HEK293 (cell line): Measurements from ENCODE around the gene CHAC1.

Experiments
- HOXA7 ChIP-seq: sonication (generic); formaldehyde crosslinking; IDR thresholded peaks from 2 replicates; pipeline ENCODE4 v1.8.1; 2022; ENCODE audit warnings: missing genetic modification reagents, borderline replicate concordance
- MEIS1 ChIP-seq: sonication (generic); formaldehyde crosslinking; IDR thresholded peaks from 2 replicates; pipeline ENCODE4 v1.8.1; 2022; ENCODE audit warnings: missing genetic modification reagents, mild to moderate bottlenecking, borderline replicate concordance
- PATZ1 ChIP-seq: fragments of 450-650 bp; formaldehyde crosslinking; IDR thresholded peaks from 2 replicates; pipeline ENCODE4 v1.5.1; 2016; ENCODE audit warnings: missing biosample characterization, missing genetic modification characterization
- ZNF24 ChIP-seq: fragments of 450-650 bp; formaldehyde crosslinking; IDR thresholded peaks from 2 replicates; pipeline ENCODE4 v1.5.1; 2016; ENCODE audit warnings: missing biosample characterization, missing genetic modification characterization
- ZNF623 ChIP-seq: fragments of 450-650 bp; formaldehyde crosslinking; IDR thresholded peaks from 2 replicates; pipeline ENCODE4 v1.5.1; 2016; ENCODE audit warnings: missing biosample characterization, missing genetic modification characterization
- TF ChIP-seq, protein P1 (sequence below): fragments of 450-650 bp; formaldehyde crosslinking; IDR thresholded peaks from 2 replicates; pipeline ENCODE4 v1.5.1; 2016; ENCODE audit warnings: missing biosample characterization, missing genetic modification characterization

- TF ChIP-seq HOXA7 (CRISPR knock-in tag) (no peak), PATZ1 (no peak), ZNF24 (tag by site-specific recombination) (no peak), MEIS1 (CRISPR knock-in tag) (no peak), ZNF623 (tag by site-specific recombination) (no peak)
- TF ChIP-seq, protein P1, sequence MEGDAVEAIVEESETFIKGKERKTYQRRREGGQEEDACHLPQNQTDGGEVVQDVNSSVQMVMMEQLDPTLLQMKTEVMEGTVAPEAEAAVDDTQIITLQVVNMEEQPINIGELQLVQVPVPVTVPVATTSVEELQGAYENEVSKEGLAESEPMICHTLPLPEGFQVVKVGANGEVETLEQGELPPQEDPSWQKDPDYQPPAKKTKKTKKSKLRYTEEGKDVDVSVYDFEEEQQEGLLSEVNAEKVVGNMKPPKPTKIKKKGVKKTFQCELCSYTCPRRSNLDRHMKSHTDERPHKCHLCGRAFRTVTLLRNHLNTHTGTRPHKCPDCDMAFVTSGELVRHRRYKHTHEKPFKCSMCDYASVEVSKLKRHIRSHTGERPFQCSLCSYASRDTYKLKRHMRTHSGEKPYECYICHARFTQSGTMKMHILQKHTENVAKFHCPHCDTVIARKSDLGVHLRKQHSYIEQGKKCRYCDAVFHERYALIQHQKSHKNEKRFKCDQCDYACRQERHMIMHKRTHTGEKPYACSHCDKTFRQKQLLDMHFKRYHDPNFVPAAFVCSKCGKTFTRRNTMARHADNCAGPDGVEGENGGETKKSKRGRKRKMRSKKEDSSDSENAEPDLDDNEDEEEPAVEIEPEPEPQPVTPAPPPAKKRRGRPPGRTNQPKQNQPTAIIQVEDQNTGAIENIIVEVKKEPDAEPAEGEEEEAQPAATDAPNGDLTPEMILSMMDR (tag by site-specific recombination) = no peak
Measured at GRCh38 chr15:40933517-40933902, 19.8 kb upstream of the CHAC1 start.
